GM12878 (cell line): ENCODE measurements around the gene RALGAPA2. TPM values are rescaled to one million over a fixed set of nuclear protein-coding genes. Genes with fewer than 3 reads are reported as not detected.

Experiments
- BRCA1 ChIP-seq: IDR thresholded peaks from 2 replicates; pipeline ENCODE4 v1.6.1; 2011; ENCODE audit warnings: low read depth, low read length, improper control_type of control experiment
- MXI1 ChIP-seq: fragments of 150-350 bp; IDR thresholded peaks from 2 replicates; pipeline ENCODE4 v1.6.1; 2011; ENCODE audit warnings: low read depth, mild to moderate bottlenecking, inconsistent platforms, low read length, improper control_type of control experiment
- NFYB ChIP-seq: IDR thresholded peaks from 2 replicates; pipeline ENCODE4 v1.6.1; 2011; ENCODE audit warnings: low read depth, mild to moderate bottlenecking, low read length, improper control_type of control experiment, moderate library complexity; ENCODE audit not compliant: insufficient read depth
- PML ChIP-seq: IDR thresholded peaks from 2 replicates; pipeline ENCODE4 v1.6.1; 2012; ENCODE audit warnings: low read length, inconsistent platforms
- RAD21 ChIP-seq: IDR thresholded peaks from 2 replicates; pipeline ENCODE4 v1.6.1; 2011; ENCODE audit warnings: mild to moderate bottlenecking, low read depth, low read length, moderate library complexity; ENCODE audit not compliant: insufficient read depth
- TCF12 ChIP-seq: IDR thresholded peaks from 2 replicates; pipeline ENCODE4 v1.6.1; 2011; ENCODE audit warnings: low read depth, mild to moderate bottlenecking, low read length
- ZNF274 ChIP-seq: IDR thresholded peaks from one replicate; pipeline ENCODE4 v1.8.0; 2011; ENCODE audit not compliant: insufficient read length, insufficient read depth
- polyA plus RNA-seq, 11 experiments: library from polyadenylated mRNA; depleted of rRNA in 4 of 11; unstranded in 6 of 11; stranded (reverse) in 5 of 11; fragments of >200 nt; fragmentation: Nextera tagmentation in 4 of 11; fragmentation: Illumina TruSeq in 1 of 11; extraction: Ambion mirVana in 4 of 11; extraction: Trizol in 1 of 11; gene quantifications; 1 replicate in 1 of 11; 2 replicates in 10 of 11; pipeline versions ENCODE4 v1.2.1 to v1.2.3, GENCODE V29; 2011 to 2016; ENCODE audit warnings: inconsistent platforms in 2 of 11, missing spikeins in 2 of 11, low read depth in 1 of 11
- total RNA-seq, 4 experiments: library from RNA; depleted of rRNA in 3 of 4; stranded (reverse); fragments of >200 nt in 3 of 4; fragmentation: Illumina TruSeq in 1 of 4; extraction: Trizol in 1 of 4; gene quantifications; 2 replicates each; pipeline versions ENCODE4 v1.2.1 to v1.2.3, GENCODE V29; 2013 to 2021
- TF ChIP-seq, protein P1 (sequence below): fragments of 450-650 bp; IDR thresholded peaks from 2 replicates; pipeline ENCODE4 v1.6.1; 2017; ENCODE audit warnings: borderline replicate concordance
- TF ChIP-seq, protein P2 (sequence below): fragments of 450-650 bp; formaldehyde crosslinking; IDR thresholded peaks from 2 replicates; pipeline ENCODE4 v1.4.0; 2020; ENCODE audit warnings: mild to moderate bottlenecking, moderate library complexity
- TF ChIP-seq, protein P3 (sequence below): IDR thresholded peaks from 2 replicates; pipeline ENCODE4 v1.6.1; 2011; ENCODE audit warnings: low read depth, mild to moderate bottlenecking, low read length, moderate library complexity, borderline replicate concordance; ENCODE audit errors: extremely low read depth

RALGAPA2 gene
- total and polyA plus RNA-seq, 10 of the 15 experiments (the other 5 are each of a cell fraction or from before 2014, with no cell fraction given) = 2.9 to 29.4 (median 19.6) TPM

DNA sequence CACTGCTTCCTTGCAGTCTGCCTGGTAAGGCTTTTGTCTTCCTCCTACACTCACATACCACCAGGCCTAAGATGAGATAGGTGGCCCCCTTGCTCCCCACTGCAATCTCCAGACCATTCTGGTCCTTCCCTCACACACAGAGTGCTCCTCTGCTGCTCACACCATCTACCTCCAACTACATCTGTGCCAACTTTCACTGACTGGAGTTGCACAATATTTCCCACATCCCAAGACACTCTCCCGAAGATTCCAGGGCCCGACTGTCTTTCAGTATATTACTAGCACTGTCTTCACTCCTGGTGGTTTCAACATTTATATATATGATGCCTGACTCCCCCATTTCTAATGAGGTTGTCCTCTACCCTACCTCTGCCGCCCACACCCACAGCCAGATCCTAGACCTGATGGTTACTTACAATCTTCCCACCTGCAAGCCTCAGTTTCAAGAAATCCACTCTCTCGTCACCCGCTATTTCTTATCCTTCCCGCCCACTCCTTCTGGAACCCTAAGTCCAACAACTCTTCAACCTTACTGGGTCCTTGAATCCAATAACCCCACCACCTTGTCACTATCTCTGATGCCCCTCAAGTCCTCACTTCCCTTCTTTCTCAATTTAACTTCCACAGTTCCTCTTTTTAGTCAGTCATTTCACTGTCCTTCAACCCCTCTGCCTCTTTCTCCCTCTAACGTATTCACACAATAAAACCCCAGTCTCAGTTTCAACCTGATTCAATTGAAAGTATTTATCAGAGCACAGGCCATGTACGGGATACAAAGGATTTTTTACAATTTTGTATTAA, 21.6 kb downstream of the RALGAPA2 start (continued):
- peak; percentile 17; the same call in 1 of the 2 replicates for TF ChIP-seq RAD21
- TF ChIP-seq NFYB = no peak
- no peak for TF ChIP-seq PML
- TF ChIP-seq TCF12 = no peak
- TF ChIP-seq, protein P1, sequence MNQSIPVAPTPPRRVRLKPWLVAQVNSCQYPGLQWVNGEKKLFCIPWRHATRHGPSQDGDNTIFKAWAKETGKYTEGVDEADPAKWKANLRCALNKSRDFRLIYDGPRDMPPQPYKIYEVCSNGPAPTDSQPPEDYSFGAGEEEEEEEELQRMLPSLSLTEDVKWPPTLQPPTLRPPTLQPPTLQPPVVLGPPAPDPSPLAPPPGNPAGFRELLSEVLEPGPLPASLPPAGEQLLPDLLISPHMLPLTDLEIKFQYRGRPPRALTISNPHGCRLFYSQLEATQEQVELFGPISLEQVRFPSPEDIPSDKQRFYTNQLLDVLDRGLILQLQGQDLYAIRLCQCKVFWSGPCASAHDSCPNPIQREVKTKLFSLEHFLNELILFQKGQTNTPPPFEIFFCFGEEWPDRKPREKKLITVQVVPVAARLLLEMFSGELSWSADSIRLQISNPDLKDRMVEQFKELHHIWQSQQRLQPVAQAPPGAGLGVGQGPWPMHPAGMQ = no peak
- TF ChIP-seq, protein P2, sequence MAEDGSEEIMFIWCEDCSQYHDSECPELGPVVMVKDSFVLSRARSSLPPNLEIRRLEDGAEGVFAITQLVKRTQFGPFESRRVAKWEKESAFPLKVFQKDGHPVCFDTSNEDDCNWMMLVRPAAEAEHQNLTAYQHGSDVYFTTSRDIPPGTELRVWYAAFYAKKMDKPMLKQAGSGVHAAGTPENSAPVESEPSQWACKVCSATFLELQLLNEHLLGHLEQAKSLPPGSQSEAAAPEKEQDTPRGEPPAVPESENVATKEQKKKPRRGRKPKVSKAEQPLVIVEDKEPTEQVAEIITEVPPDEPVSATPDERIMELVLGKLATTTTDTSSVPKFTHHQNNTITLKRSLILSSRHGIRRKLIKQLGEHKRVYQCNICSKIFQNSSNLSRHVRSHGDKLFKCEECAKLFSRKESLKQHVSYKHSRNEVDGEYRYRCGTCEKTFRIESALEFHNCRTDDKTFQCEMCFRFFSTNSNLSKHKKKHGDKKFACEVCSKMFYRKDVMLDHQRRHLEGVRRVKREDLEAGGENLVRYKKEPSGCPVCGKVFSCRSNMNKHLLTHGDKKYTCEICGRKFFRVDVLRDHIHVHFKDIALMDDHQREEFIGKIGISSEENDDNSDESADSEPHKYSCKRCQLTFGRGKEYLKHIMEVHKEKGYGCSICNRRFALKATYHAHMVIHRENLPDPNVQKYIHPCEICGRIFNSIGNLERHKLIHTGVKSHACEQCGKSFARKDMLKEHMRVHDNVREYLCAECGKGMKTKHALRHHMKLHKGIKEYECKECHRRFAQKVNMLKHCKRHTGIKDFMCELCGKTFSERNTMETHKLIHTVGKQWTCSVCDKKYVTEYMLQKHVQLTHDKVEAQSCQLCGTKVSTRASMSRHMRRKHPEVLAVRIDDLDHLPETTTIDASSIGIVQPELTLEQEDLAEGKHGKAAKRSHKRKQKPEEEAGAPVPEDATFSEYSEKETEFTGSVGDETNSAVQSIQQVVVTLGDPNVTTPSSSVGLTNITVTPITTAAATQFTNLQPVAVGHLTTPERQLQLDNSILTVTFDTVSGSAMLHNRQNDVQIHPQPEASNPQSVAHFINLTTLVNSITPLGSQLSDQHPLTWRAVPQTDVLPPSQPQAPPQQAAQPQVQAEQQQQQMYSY (CRISPR knock-in tag) = no peak
- no peak for TF ChIP-seq ZNF274
- TF ChIP-seq, protein P3, sequence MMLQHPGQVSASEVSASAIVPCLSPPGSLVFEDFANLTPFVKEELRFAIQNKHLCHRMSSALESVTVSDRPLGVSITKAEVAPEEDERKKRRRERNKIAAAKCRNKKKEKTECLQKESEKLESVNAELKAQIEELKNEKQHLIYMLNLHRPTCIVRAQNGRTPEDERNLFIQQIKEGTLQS = 0 out of 2 replicates have a peak, but pooled peaks have one; percentile 3
- TF ChIP-seq BRCA1 = no peak
- no peak for TF ChIP-seq MXI1
